Skeletal muscle satellite cell (primary cell): ENCODE measurements around the gene ADAMTS7. TPM values are rescaled to one million over a fixed set of nuclear protein-coding genes. Genes with fewer than 3 reads are reported as not detected.
A peak's percentile ranks its signal among the peaks of the same experiment; 100 is the strongest.

Experiments used
- H3K27me3 ChIP-seq: 2 replicates; pipeline ENCODE4 v1.7.0; 2013; ENCODE audit warnings: low read length; ENCODE audit not compliant: control insufficient read depth, insufficient read depth
- H3K36me3 ChIP-seq: 2 replicates; pipeline ENCODE4 v1.7.0; 2013; ENCODE audit warnings: mild to moderate bottlenecking, control low read depth, low read length; ENCODE audit not compliant: insufficient read depth
- H3K4me1 ChIP-seq: 2 replicates; pipeline ENCODE4 v1.7.0; 2013; ENCODE audit warnings: low read length; ENCODE audit not compliant: control insufficient read depth, insufficient read depth
- H3K4me2 ChIP-seq: 2 replicates; pipeline ENCODE4 v1.7.0; 2013; ENCODE audit warnings: mild to moderate bottlenecking, low read length
- H3K4me3 ChIP-seq: 2 replicates; pipeline ENCODE4 v1.7.0; 2013; ENCODE audit warnings: low read length
- H3K9ac ChIP-seq: 2 replicates; pipeline ENCODE4 v1.7.0; 2013; ENCODE audit warnings: mild to moderate bottlenecking, low read depth, low read length, moderate library complexity
- H3K9me3 ChIP-seq: replicated peaks from 2 replicates; pipeline ENCODE4 v1.7.0; 2013; ENCODE audit warnings: mild to moderate bottlenecking, control low read depth, low read length
- small RNA-seq: library from RNA; depleted of rRNA; stranded (forward); fragments of <200 nt; gene quantifications from one replicate; pipeline ENCODE3, GENCODE V24; 2012

Gene ADAMTS7

DNA sequence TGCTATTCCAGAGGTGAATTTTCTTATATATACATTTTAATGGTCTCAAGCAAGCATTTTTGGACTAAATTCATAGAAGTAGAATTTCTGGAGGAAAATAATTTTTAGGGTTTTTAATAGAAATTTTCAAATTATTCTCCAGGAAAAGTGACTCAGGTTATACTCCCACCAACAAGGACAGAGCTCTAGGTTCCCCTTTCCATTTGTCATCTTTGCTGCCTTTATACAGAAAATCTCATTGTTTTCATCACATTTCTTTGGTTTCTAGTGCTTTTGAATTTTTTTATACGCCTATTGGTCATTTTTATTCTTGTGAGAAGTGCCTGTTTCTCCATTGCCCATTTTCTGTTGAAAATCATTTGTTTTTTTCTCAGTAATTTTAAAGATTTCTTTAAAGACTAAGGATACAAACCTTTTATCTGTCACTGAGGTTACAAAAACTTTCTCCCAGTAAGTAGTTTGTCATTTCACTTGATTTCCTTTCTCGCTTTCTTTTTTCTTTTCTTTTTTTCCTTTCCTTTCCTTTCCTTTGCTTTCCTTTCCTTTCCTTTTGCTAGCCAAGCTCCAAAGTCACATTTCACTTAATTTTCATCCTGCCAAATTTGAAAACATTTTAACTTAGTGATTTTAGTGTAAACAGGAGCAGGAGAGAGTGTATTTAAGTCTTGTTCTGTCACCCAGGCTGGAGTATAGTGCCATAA is 93.2 kb downstream of the ADAMTS7 start:
- Histone ChIP-seq H3K4me1 (peaks cover 12% of the 10 kb centered on the region), H3K9me3 (no peaks in the 10 kb centered on the region), H3K36me3 (no peaks in the 10 kb centered on the region), H3K4me2 (no peak overlapping the region), H3K27me3 (peaks cover 18% of the 10 kb centered on the region), H3K9ac (no peak overlapping the region), H3K4me3 (no peak overlapping the region)

GRCh38 chr15:78716651-78717050 is 94.6 kb downstream of the ADAMTS7 start:
- peaks cover 12% of the 10 kb centered on the region for H3K4me1 ChIP-seq
- H3K4me2 ChIP-seq, result no peak overlapping the region
- H3K27me3 ChIP-seq, result peaks cover 18% of the 10 kb centered on the region
- no peaks in the 10 kb centered on the region for H3K36me3 ChIP-seq
- no peak overlapping the region for H3K9ac ChIP-seq
- H3K9me3 ChIP-seq, result no peaks in the 10 kb centered on the region
- no peak overlapping the region for H3K4me3 ChIP-seq

- Histone ChIP-seq H3K4me3 (no peak overlapping the region), H3K36me3 (no peaks in the 10 kb centered on the region), H3K9me3 (no peaks in the 10 kb centered on the region), H3K27me3 (peaks cover 18% of the 10 kb centered on the region), H3K9ac (no peak overlapping the region), H3K4me1 (peaks cover 12% of the 10 kb centered on the region), H3K4me2 (no peak overlapping the region)
These were observed 95.3 kb downstream of the ADAMTS7 start for GRCh38 chr15:78715930-78716329.

- Histone ChIP-seq H3K4me3 (no peak overlapping the region), H3K36me3 (no peaks in the 10 kb centered on the region), H3K9me3 (no peaks in the 10 kb centered on the region), H3K4me1 (peaks cover 12% of the 10 kb centered on the region), H3K4me2 (no peak overlapping the region), H3K9ac (no peak overlapping the region), H3K27me3 (peaks cover 22% of the 10 kb centered on the region)
These were observed 95.8 kb downstream of the ADAMTS7 start for GRCh38 chr15:78715434-78715833.

- Histone ChIP-seq H3K4me1 (peaks cover 12% of the 10 kb centered on the region), H3K4me3 (no peak overlapping the region), H3K27me3 (peaks cover 24% of the 10 kb centered on the region), H3K9me3 (no peaks in the 10 kb centered on the region), H3K36me3 (no peaks in the 10 kb centered on the region), H3K9ac (no peak overlapping the region), H3K4me2 (no peak overlapping the region)
These were observed 96.4 kb downstream of the ADAMTS7 start for GRCh38 chr15:78714890-78715289.

- H3K27me3 ChIP-seq, result peaks cover 13% of the 10 kb centered on the region
- H3K36me3 ChIP-seq, result no peaks in the 10 kb centered on the region
- no peak overlapping the region for H3K4me2 ChIP-seq
- peaks cover 20% of the 10 kb centered on the region for H3K4me1 ChIP-seq
- no peak overlapping the region for H3K4me3 ChIP-seq
- no peak overlapping the region for H3K9ac ChIP-seq
- no peaks in the 10 kb centered on the region for H3K9me3 ChIP-seq
These were observed 98.3 kb downstream of the ADAMTS7 start for GRCh38 chr15:78712797-78713515.

GRCh38 chr15:78711638-78712037 is 99.6 kb downstream of the ADAMTS7 start:
- peaks cover 18% of the 10 kb centered on the region for H3K4me1 ChIP-seq
- peaks cover 23% of the 10 kb centered on the region for H3K27me3 ChIP-seq
- H3K4me2 ChIP-seq, result no peak overlapping the region
- no peak overlapping the region for H3K4me3 ChIP-seq
- H3K36me3 ChIP-seq, result no peaks in the 10 kb centered on the region
- no peak overlapping the region for H3K9ac ChIP-seq
- no peaks in the 10 kb centered on the region for H3K9me3 ChIP-seq

DNA sequence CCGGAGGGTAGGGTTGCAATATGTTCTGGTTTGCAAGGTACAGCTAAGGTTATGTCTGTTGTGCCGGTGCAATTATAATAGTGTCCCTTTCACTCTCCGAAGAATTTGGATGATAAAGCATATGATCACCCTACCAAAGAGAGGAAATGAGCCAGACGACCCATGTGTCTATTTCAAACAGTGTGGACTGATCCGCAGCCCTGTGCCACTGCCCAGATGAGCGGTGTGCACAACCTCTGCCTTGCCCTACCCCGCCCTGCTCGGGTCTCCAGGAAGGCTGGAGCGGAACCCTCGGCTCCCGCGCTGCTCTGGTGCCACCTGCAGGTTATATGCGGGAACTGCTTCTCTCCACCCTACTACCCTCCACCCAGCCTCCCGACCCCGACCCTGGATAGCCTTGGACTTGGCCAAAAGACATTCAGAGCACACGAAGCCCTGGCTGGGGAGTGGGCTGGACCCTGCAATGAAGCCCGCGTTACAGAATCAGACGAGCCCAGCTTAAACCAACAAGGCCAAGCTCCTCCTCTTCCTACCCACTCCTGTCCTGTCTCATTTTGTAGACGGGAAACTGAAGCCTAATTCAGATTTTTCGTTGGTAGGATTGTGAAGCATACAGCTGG is 101.9 kb downstream of the ADAMTS7 start:
- no peak overlapping the region for H3K9ac ChIP-seq
- H3K36me3 ChIP-seq, result no peaks in the 10 kb centered on the region
- peak overlapping the region; percentile 49 for H3K4me3 ChIP-seq
- peaks cover 8% of the 10 kb centered on the region for H3K4me1 ChIP-seq
- peak overlapping the region; percentile 70 for H3K4me2 ChIP-seq
- H3K9me3 ChIP-seq, result no peaks in the 10 kb centered on the region
- peaks cover 39% of the 10 kb centered on the region for H3K27me3 ChIP-seq

Small RNAs within 50 kb of the gene (small RNA-seq; reads per million reads assigned to genes)
- gene AC022748.3, result not detected
